22Rv1 (cell line): ENCODE results near the gene ZNF81.

Experiments
- CTCF ChIP-seq: fragments of 450-650 bp; IDR thresholded peaks from 2 replicates; pipeline ENCODE4 v1.5.1; 2017; ENCODE audit warnings: mild to moderate bottlenecking
- ZFX ChIP-seq: fragments of 450-650 bp; IDR thresholded peaks from 2 replicates; pipeline ENCODE4 v1.6.1; 2017; ENCODE audit warnings: antibody characterized with exemption, borderline replicate concordance

GRCh38 chrX:47864300-47864699, 27.6 kb downstream of the ZNF81 start:
- TF ChIP-seq CTCF = no peak
- TF ChIP-seq ZFX = no peak
